Measurements from ENCODE around the gene PTGER2. TPM values are rescaled to one million over a fixed set of nuclear protein-coding genes. Genes with fewer than 3 reads are reported as not detected.
A peak's percentile ranks its signal among the peaks of the same experiment; 100 is the strongest.

The PTGER2 gene
- polyA plus RNA-seq, 4 donors = 0.45 to 5.1 (median 2.9) TPM

GRCh38 chr14:52269982-52270381 is 44.1 kb upstream of the PTGER2 start:
- 74 to 76% (median 75%) methylated on average over 8 of the region's 8 CpGs for WGBS, 3 donors
- Histone ChIP-seq H3K4me3 (ENCODE audit: low read depth in 1 of 3, low read length in 3 of 3) (no peak overlapping the region), H3K9me3 (ENCODE audit: control insufficient read depth in 2 of 2, insufficient read depth in 1 of 2, low read depth in 1 of 2, low read length in 1 of 2) (no peaks in the 10 kb centered on the region), H3K36me3 (ENCODE audit: control insufficient read depth in 3 of 3, insufficient read depth in 2 of 3, low read depth in 1 of 3, low read length in 3 of 3) (no peaks in the 10 kb centered on the region), H3K27me3 (ENCODE audit: control insufficient read depth in 3 of 3, insufficient read depth in 3 of 3, low read length in 3 of 3) (peaks cover 0 to 30% (median 5%) of the 10 kb centered on the region in 3 donors), H3K27ac (ENCODE audit: low read depth in 1 of 3, low read length in 2 of 3) (no peak overlapping the region), H3K4me1 (ENCODE audit: control insufficient read depth in 3 of 3, insufficient read depth in 2 of 3, low read depth in 1 of 3, low read length in 2 of 3) (peaks cover 0 to 3% (median 0%) of the 10 kb centered on the region in 3 donors)
- DNase-seq (no peak), FAIRE-seq (no peak)

- FAIRE-seq (no peak), DNase-seq (peak in 1 of 2 donors; percentile 11)
- Histone ChIP-seq H3K9me3 (ENCODE audit: control insufficient read depth in 2 of 2, insufficient read depth in 1 of 2, low read depth in 1 of 2, low read length in 1 of 2) (no peaks in the 10 kb centered on the region), H3K36me3 (ENCODE audit: control insufficient read depth in 3 of 3, insufficient read depth in 2 of 3, low read depth in 1 of 3, low read length in 3 of 3) (no peaks in the 10 kb centered on the region), H3K27ac (ENCODE audit: low read depth in 1 of 3, low read length in 2 of 3) (no peak overlapping the region), H3K4me3 (ENCODE audit: low read depth in 1 of 3, low read length in 3 of 3) (no peak overlapping the region), H3K27me3 (ENCODE audit: control insufficient read depth in 3 of 3, insufficient read depth in 3 of 3, low read length in 3 of 3) (peaks cover 0 to 30% (median 5%) of the 10 kb centered on the region in 3 donors), H3K4me1 (ENCODE audit: control insufficient read depth in 3 of 3, insufficient read depth in 2 of 3, low read depth in 1 of 3, low read length in 2 of 3) (no peaks in the 10 kb centered on the region)
- WGBS, 3 donors = 66 to 79% (median 69%) methylated on average over 1 of the region's 1 CpG
Observed at GRCh38 chr14:52271538-52271937, 42.6 kb upstream of the PTGER2 start.

GRCh38 chr14:52272375-52272774 is 41.7 kb upstream of the PTGER2 start:
- no peak for FAIRE-seq
- Histone ChIP-seq H3K27me3 (ENCODE audit: control insufficient read depth in 3 of 3, insufficient read depth in 3 of 3, low read length in 3 of 3) (peaks cover 0 to 23% (median 5%) of the 10 kb centered on the region in 3 donors), H3K4me3 (ENCODE audit: low read depth in 1 of 3, low read length in 3 of 3) (no peak overlapping the region), H3K36me3 (ENCODE audit: control insufficient read depth in 3 of 3, insufficient read depth in 2 of 3, low read depth in 1 of 3, low read length in 3 of 3) (no peaks in the 10 kb centered on the region), H3K4me1 (ENCODE audit: control insufficient read depth in 3 of 3, insufficient read depth in 2 of 3, low read depth in 1 of 3, low read length in 2 of 3) (no peaks in the 10 kb centered on the region), H3K9me3 (ENCODE audit: control insufficient read depth in 2 of 2, insufficient read depth in 1 of 2, low read depth in 1 of 2, low read length in 1 of 2) (no peaks in the 10 kb centered on the region), H3K27ac (ENCODE audit: low read depth in 1 of 3, low read length in 2 of 3) (no peak overlapping the region)
- DNase-seq = peak; percentile 15 to 40
- WGBS, 3 donors = 27 to 64% (median 52%) methylated on average over 3 of the region's 3 CpGs

- Histone ChIP-seq H3K27me3 (ENCODE audit: control insufficient read depth in 3 of 3, insufficient read depth in 3 of 3, low read length in 3 of 3) (no peaks in the 10 kb centered on the region), H3K4me3 (ENCODE audit: low read depth in 1 of 3, low read length in 3 of 3) (no peak overlapping the region), H3K27ac (ENCODE audit: low read depth in 1 of 3, low read length in 2 of 3) (no peak overlapping the region), H3K9me3 (ENCODE audit: control insufficient read depth in 2 of 2, insufficient read depth in 1 of 2, low read depth in 1 of 2, low read length in 1 of 2) (no peaks in the 10 kb centered on the region), H3K4me1 (ENCODE audit: control insufficient read depth in 3 of 3, insufficient read depth in 2 of 3, low read depth in 1 of 3, low read length in 2 of 3) (no peaks in the 10 kb centered on the region), H3K36me3 (ENCODE audit: control insufficient read depth in 3 of 3, insufficient read depth in 2 of 3, low read depth in 1 of 3, low read length in 3 of 3) (no peaks in the 10 kb centered on the region)
- FAIRE-seq (no peak), DNase-seq (no peak)
- 48 to 60% (median 54%) methylated on average over 3 of the region's 3 CpGs for WGBS, 3 donors
Observed at GRCh38 chr14:52275372-52275771, 38.7 kb upstream of the PTGER2 start.

- WGBS, 3 donors = 68 to 83% (median 77%) methylated on average over 4 of the region's 4 CpGs
- no peaks in the 10 kb centered on the region for H3K36me3 ChIP-seq (ENCODE audit: control insufficient read depth in 3 of 3, insufficient read depth in 2 of 3, low read depth in 1 of 3, low read length in 3 of 3)
- FAIRE-seq = no peak
Observed at GRCh38 chr14:52277552-52277951, 36.6 kb upstream of the PTGER2 start.

GRCh38 chr14:52279408-52279807 is 34.7 kb upstream of the PTGER2 start:
- H3K4me1 ChIP-seq (ENCODE audit: control insufficient read depth in 3 of 3, insufficient read depth in 2 of 3, low read depth in 1 of 3, low read length in 2 of 3) = no peaks in the 10 kb centered on the region
- H3K27ac ChIP-seq (ENCODE audit: low read depth in 1 of 3, low read length in 2 of 3) = no peak overlapping the region
- no peak for DNase-seq
- H3K36me3 ChIP-seq (ENCODE audit: control insufficient read depth in 3 of 3, insufficient read depth in 2 of 3, low read depth in 1 of 3, low read length in 3 of 3) = no peaks in the 10 kb centered on the region
- FAIRE-seq = no peak
- no peaks in the 10 kb centered on the region for H3K27me3 ChIP-seq (ENCODE audit: control insufficient read depth in 3 of 3, insufficient read depth in 3 of 3, low read length in 3 of 3)
- no peak overlapping the region for H3K4me3 ChIP-seq (ENCODE audit: low read depth in 1 of 3, low read length in 3 of 3)
- 33 to 51% (median 48%) methylated on average over 3 of the region's 3 CpGs for WGBS, 3 donors
- no peaks in the 10 kb centered on the region for H3K9me3 ChIP-seq (ENCODE audit: control insufficient read depth in 2 of 2, insufficient read depth in 1 of 2, low read depth in 1 of 2, low read length in 1 of 2)

More at GRCh38 chr14:52277552-52277951, 36.6 kb upstream of the PTGER2 start:
- H3K4me3 ChIP-seq (ENCODE audit: low read depth in 1 of 3, low read length in 3 of 3) = no peak overlapping the region
- DNase-seq = no peak
- H3K27ac ChIP-seq (ENCODE audit: low read depth in 1 of 3, low read length in 2 of 3) = no peak overlapping the region
- H3K9me3 ChIP-seq (ENCODE audit: control insufficient read depth in 2 of 2, insufficient read depth in 1 of 2, low read depth in 1 of 2, low read length in 1 of 2) = no peaks in the 10 kb centered on the region
- H3K27me3 ChIP-seq (ENCODE audit: control insufficient read depth in 3 of 3, insufficient read depth in 3 of 3, low read length in 3 of 3) = no peaks in the 10 kb centered on the region
- H3K4me1 ChIP-seq (ENCODE audit: control insufficient read depth in 3 of 3, insufficient read depth in 2 of 3, low read depth in 1 of 3, low read length in 2 of 3) = no peaks in the 10 kb centered on the region

- no peak overlapping the region for H3K27ac ChIP-seq (ENCODE audit: low read depth in 1 of 3, low read length in 2 of 3)
- H3K4me1 ChIP-seq (ENCODE audit: control insufficient read depth in 3 of 3, insufficient read depth in 2 of 3, low read depth in 1 of 3, low read length in 2 of 3) = no peaks in the 10 kb centered on the region
- DNase-seq (no peak), FAIRE-seq (no peak)
- no peaks in the 10 kb centered on the region for H3K27me3 ChIP-seq (ENCODE audit: control insufficient read depth in 3 of 3, insufficient read depth in 3 of 3, low read length in 3 of 3)
- WGBS, 3 donors = 55 to 71% (median 63%) methylated on average over 2 of the region's 2 CpGs
- H3K36me3 ChIP-seq (ENCODE audit: control insufficient read depth in 3 of 3, insufficient read depth in 2 of 3, low read depth in 1 of 3, low read length in 3 of 3) = no peaks in the 10 kb centered on the region
- H3K9me3 ChIP-seq (ENCODE audit: control insufficient read depth in 2 of 2, insufficient read depth in 1 of 2, low read depth in 1 of 2, low read length in 1 of 2) = no peaks in the 10 kb centered on the region
- no peak overlapping the region for H3K4me3 ChIP-seq (ENCODE audit: low read depth in 1 of 3, low read length in 3 of 3)
Observed at GRCh38 chr14:52283099-52283498, 31.0 kb upstream of the PTGER2 start.

GRCh38 chr14:52286661-52287649 is 27.2 kb upstream of the PTGER2 start:
- WGBS, 3 donors = 63 to 68% (median 67%) methylated on average over 4 of the region's 4 CpGs
- Histone ChIP-seq H3K27me3 (ENCODE audit: control insufficient read depth in 3 of 3, insufficient read depth in 3 of 3, low read length in 3 of 3) (no peaks in the 10 kb centered on the region), H3K4me3 (ENCODE audit: low read depth in 1 of 3, low read length in 3 of 3) (no peak overlapping the region), H3K36me3 (ENCODE audit: control insufficient read depth in 3 of 3, insufficient read depth in 2 of 3, low read depth in 1 of 3, low read length in 3 of 3) (no peaks in the 10 kb centered on the region), H3K4me1 (ENCODE audit: control insufficient read depth in 3 of 3, insufficient read depth in 2 of 3, low read depth in 1 of 3, low read length in 2 of 3) (no peaks in the 10 kb centered on the region), H3K27ac (ENCODE audit: low read depth in 1 of 3, low read length in 2 of 3) (no peak overlapping the region), H3K9me3 (ENCODE audit: control insufficient read depth in 2 of 2, insufficient read depth in 1 of 2, low read depth in 1 of 2, low read length in 1 of 2) (no peaks in the 10 kb centered on the region)
- DNase-seq (no peak), FAIRE-seq (no peak)
